ENCODE measurements around the gene C17orf107. TPM values are rescaled to one million over a fixed set of nuclear protein-coding genes. Genes with fewer than 3 reads are reported as not detected.
A peak's percentile ranks its signal among the peaks of the same experiment; 100 is the strongest.

C17orf107 gene
- total RNA-seq, 2 experiments from 2014 or later: 1.9 to 3.0 TPM

DNA sequence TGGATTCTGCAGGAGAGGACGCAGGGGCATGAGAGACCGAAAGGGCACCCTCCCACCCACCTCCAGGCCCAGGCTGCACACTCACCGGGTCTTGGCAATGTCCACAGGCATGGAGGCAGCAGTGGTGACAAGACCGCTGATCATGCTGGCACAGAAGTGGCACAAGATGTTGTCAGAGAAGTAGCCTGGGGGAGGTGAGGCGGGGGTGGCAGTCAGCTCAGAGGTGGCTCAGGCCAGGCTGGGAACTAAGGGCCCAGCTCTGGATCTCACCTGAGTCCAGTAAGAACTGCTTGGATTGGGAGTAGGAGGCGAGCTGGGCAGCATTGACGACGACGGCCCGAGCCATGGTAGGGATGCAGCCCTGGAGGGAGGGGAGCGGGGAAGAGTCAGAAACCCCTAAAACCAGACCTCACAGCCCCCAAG is 38.7 kb downstream of the C17orf107 start:
- Mint-ChIP-seq H3K4me3 (peak overlapping the region; percentile 100), H3K9me3 (no peaks in the 10 kb centered on the region), H3K4me1 (peaks cover 47% of the 10 kb centered on the region), H3K36me3 (peaks cover 43% of the 10 kb centered on the region), H3K27ac (peak overlapping the region; percentile 22), H3K27me3 (no peaks in the 10 kb centered on the region)
- POLR2A ChIA-PET: interaction anchor here (2.8 to 4.0 kb wide), 2 partner anchors 12 to 60 kb away, joined by 20 to 106 read pairs; partner anchors contain the start of genes ENO3, INCA1, KIF1C and PFN1
- ATAC-seq (ENCODE audit: low read depth): no peak
- no peak for DNase-seq

GRCh38 chr17:4938688-4939545 is 39.6 kb downstream of the C17orf107 start:
- ATAC-seq (ENCODE audit: low read depth): no peak
- no peak for DNase-seq
- Mint-ChIP-seq H3K4me3 (peak overlapping the region; percentile 100), H3K4me1 (peaks cover 48% of the 10 kb centered on the region), H3K9me3 (no peaks in the 10 kb centered on the region), H3K27me3 (no peaks in the 10 kb centered on the region), H3K36me3 (peaks cover 47% of the 10 kb centered on the region), H3K27ac (peak overlapping the region; percentile 88)
- POLR2A ChIA-PET: interaction anchor here (1.2 to 17.2 kb wide), 11 partner anchors 11 to 796 kb away, joined by 3 to 441 read pairs (median 8); partner anchors contain the start of genes C17orf107, CAMTA2, CYB5D2 and ENO3

DNA sequence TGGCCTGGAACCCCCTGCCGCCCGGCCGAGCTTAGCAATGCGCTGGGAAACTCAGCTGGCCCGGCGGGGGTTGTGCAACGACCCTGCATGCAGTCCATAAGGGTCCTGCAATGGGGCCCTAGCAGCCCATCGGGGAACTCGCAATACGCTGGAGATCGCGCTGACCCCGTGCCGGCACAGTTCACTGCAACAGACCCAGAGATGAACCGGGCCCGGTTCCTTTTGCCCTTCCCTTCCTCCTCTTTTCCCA is 40.1 kb downstream of the C17orf107 start:
- Mint-ChIP-seq H3K27me3 (no peaks in the 10 kb centered on the region), H3K4me1 (peaks cover 47% of the 10 kb centered on the region), H3K27ac (peak overlapping the region; percentile 88), H3K4me3 (peak overlapping the region; percentile 100), H3K36me3 (peaks cover 51% of the 10 kb centered on the region), H3K9me3 (no peaks in the 10 kb centered on the region)
- no peak for ATAC-seq (ENCODE audit: low read depth)
- DNase-seq: no peak
- POLR2A ChIA-PET: interaction anchor here (0.7 to 17.2 kb wide), 21 partner anchors 10 to 796 kb away, joined by 3 to 441 read pairs (median 4); partner anchors contain the start of genes C17orf107, CAMTA2, CYB5D2 and ENO3

GRCh38 chr17:4939796-4940554 is 40.6 kb downstream of the C17orf107 start, which contains the start of the genes RNF167 and SLC25A11:
RNF167 (plus strand) TSS chr17:4940268; CDS start chr17:4940910, 642 bp downstream.
SLC25A11 (minus strand) TSS chr17:4940046; CDS start chr17:4939910, 136 bp downstream.
- POLR2A ChIA-PET: interaction anchor here (0.7 to 17.2 kb wide), 26 partner anchors 10 to 797 kb away, joined by 3 to 441 read pairs (median 3); partner anchors contain the start of genes C17orf107, CAMTA2, CYB5D2 and ENO3
- Mint-ChIP-seq H3K4me1 (peaks cover 49% of the 10 kb centered on the region), H3K36me3 (peaks cover 54% of the 10 kb centered on the region), H3K27me3 (no peaks in the 10 kb centered on the region), H3K9me3 (no peaks in the 10 kb centered on the region), H3K4me3 (peak within 1 kb of the TSS; percentile 100), H3K27ac (peak within 1 kb of the TSS; percentile 88)
- DNase-seq: peak; percentile 94
- ATAC-seq (ENCODE audit: low read depth): peak; percentile 77

- Mint-ChIP-seq H3K4me1 (peaks cover 57% of the 10 kb centered on the region), H3K36me3 (peaks cover 61% of the 10 kb centered on the region), H3K27ac (peak overlapping the region; percentile 88), H3K9me3 (no peaks in the 10 kb centered on the region), H3K4me3 (peak overlapping the region; percentile 100), H3K27me3 (no peaks in the 10 kb centered on the region)
- DNase-seq: peak; percentile 80
- no peak for ATAC-seq (ENCODE audit: low read depth)
- POLR2A ChIA-PET: interaction anchor here (0.8 to 17.2 kb wide), 20 partner anchors 9 to 231 kb away, joined by 3 to 441 read pairs (median 4); partner anchors contain the start of genes C17orf107, CAMTA2, ENO3 and INCA1
Observed at GRCh38 chr17:4940555-4941318, 41.4 kb downstream of the C17orf107 start.

DNA sequence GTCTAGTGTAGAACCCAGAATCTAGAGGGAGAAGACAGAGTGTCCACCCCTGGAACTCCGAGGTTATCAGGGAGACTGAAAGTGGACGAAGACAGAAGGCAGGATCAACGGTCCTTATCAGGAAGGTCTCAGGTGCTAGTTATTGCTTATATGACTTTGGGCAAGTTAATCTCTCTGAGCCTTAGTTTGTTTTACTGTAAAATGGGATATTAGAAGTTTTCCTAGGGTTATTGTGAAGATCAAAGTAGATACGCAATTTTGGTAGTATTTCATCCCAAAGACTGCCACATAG is 41.9 kb downstream of the C17orf107 start:
- Mint-ChIP-seq H3K4me3 (peak overlapping the region; percentile 100), H3K4me1 (peaks cover 53% of the 10 kb centered on the region), H3K9me3 (no peaks in the 10 kb centered on the region), H3K27ac (peak overlapping the region; percentile 88), H3K27me3 (no peaks in the 10 kb centered on the region), H3K36me3 (peaks cover 62% of the 10 kb centered on the region)
- POLR2A ChIA-PET: interaction anchor here (1.1 to 17.2 kb wide), 4 partner anchors 8 to 107 kb away, joined by 3 to 441 read pairs (median 54); partner anchors contain the start of genes ENO3, PFN1 and SPAG7
- ATAC-seq (ENCODE audit: low read depth) (no peak), DNase-seq (no peak)

DNA sequence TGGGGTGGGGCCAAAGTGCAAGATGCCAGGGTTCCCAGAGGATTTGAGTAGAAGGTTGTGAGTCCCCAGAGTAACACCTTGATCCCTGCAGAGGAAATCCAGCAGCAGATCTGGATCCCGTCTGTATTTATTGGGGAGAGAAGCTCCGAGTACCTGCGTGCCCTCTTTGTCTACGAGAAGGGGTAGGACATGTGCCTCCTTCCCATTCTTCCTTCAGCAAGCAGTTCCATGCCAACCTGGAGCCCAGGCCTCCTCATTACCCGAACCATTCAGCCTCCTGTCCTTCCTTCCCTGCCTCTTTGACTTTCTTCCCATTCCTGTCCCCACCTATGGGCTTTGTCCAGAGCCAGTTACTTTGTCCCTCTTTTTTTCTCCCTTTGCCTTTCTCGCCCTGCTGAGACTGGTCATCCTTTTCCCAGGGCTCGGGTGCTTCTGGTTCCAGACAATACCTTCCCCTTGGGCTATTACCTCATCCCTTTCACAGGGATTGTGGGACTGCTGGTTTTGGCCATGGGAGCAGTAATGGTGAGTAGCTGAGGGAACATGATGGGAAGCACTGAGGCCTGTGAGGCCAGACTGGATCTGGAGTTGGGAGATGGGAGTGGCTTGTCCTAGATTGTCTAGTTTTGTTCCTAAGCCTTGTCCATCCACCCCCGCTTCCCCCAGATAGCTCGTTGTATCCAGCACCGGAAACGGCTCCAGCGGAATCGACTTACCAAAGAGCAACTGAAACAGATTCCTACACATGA is 43.6 kb downstream of the C17orf107 start:
- Mint-ChIP-seq H3K9me3 (no peaks in the 10 kb centered on the region), H3K4me3 (peak overlapping the region; percentile 100), H3K27me3 (no peaks in the 10 kb centered on the region), H3K36me3 (peaks cover 70% of the 10 kb centered on the region), H3K27ac (peak overlapping the region; percentile 88), H3K4me1 (peaks cover 46% of the 10 kb centered on the region)
- ATAC-seq (ENCODE audit: low read depth): no peak
- POLR2A ChIA-PET: interaction anchor here (1.0 to 17.2 kb wide), 5 partner anchors 9 to 64 kb away, joined by 3 to 441 read pairs (median 4); partner anchors contain the start of gene SPAG7
- no peak for DNase-seq

DNA sequence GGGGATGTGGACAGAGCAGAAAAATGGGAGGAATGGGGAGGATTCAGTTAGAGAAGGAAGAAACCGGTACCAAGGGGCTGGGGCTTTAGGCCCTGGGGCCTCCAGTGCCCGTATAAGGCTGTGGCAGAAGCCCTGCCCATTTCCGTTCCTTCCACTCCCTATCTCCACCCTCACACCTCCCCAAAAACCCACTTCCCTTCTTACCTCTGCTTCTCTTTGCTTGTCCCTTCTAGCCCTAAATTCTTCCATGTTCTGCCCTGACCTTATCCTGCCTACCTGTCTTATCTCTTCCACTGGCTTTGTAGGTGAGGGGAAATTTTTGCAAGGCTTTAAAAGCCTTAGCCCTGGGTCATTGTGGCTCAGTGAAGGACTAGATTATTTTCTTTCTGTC is 44.8 kb downstream of the C17orf107 start:
- peaks cover 64% of the 10 kb centered on the region for H3K36me3 Mint-ChIP-seq
- peak overlapping the region; percentile 100 for H3K4me3 Mint-ChIP-seq
- peaks cover 41% of the 10 kb centered on the region for H3K4me1 Mint-ChIP-seq
- DNase-seq: no peak
- POLR2A ChIA-PET: interaction anchor here (0.8 to 17.2 kb wide), 5 partner anchors 8 to 44 kb away, joined by 3 to 441 read pairs (median 5); partner anchors contain the start of genes CAMTA2 and SPAG7
- H3K27ac Mint-ChIP-seq: peak overlapping the region; percentile 100
- H3K27me3 Mint-ChIP-seq: no peaks in the 10 kb centered on the region
- peak; percentile 21 for ATAC-seq (ENCODE audit: low read depth)
- H3K9me3 Mint-ChIP-seq: no peaks in the 10 kb centered on the region

DNA sequence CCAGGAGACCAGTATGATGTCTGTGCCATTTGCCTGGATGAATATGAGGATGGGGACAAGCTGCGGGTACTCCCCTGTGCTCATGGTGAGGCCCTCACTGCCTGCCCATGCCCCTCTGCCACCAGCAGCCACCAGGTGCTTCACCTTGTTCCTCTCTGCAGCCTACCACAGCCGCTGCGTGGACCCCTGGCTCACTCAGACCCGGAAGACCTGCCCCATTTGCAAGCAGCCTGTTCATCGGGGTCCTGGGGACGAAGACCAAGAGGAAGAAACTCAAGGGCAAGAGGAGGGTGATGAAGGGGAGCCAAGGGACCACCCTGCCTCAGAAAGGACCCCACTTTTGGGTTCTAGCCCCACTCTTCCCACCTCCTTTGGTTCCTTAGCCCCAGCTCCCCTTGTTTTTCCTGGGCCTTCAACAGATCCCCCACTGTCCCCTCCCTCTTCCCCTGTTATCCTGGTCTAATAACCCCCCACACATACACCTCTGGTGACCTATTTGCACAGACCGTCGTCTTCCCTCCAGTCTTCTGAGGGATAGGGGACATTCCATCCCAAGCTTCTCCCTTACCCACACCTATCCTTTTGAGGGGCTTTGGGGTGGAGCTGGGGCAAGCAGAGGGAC is 45.3 kb downstream of the C17orf107 start:
- ATAC-seq (ENCODE audit: low read depth): no peak
- no peaks in the 10 kb centered on the region for H3K27me3 Mint-ChIP-seq
- H3K9me3 Mint-ChIP-seq: no peaks in the 10 kb centered on the region
- POLR2A ChIA-PET: interaction anchor here (0.6 to 17.2 kb wide), 6 partner anchors 8 to 45 kb away, joined by 3 to 441 read pairs (median 4); partner anchors contain the start of gene SPAG7
- H3K36me3 Mint-ChIP-seq: peaks cover 62% of the 10 kb centered on the region
- H3K27ac Mint-ChIP-seq: peak overlapping the region; percentile 100
- DNase-seq: peak; percentile 63
- peak overlapping the region; percentile 100 for H3K4me3 Mint-ChIP-seq
- peaks cover 40% of the 10 kb centered on the region for H3K4me1 Mint-ChIP-seq

GRCh38 chr17:4945176-4945943 is 46.0 kb downstream of the C17orf107 start:
- Mint-ChIP-seq H3K27me3 (no peaks in the 10 kb centered on the region), H3K4me1 (peaks cover 41% of the 10 kb centered on the region), H3K4me3 (peak overlapping the region; percentile 100), H3K9me3 (no peaks in the 10 kb centered on the region), H3K27ac (peak overlapping the region; percentile 100), H3K36me3 (peaks cover 62% of the 10 kb centered on the region)
- DNase-seq: peak; percentile 76
- POLR2A ChIA-PET: interaction anchor here (1.0 to 17.2 kb wide), 6 partner anchors 9 to 45 kb away, joined by 3 to 441 read pairs (median 4); partner anchors contain the start of gene SPAG7
- peak; percentile 28 for ATAC-seq (ENCODE audit: low read depth)

- ATAC-seq (ENCODE audit: low read depth): no peak
- POLR2A ChIA-PET: interaction anchor here (0.9 to 17.2 kb wide), 9 partner anchors 9 to 96 kb away, joined by 3 to 441 read pairs (median 5); partner anchors contain the start of genes INCA1, KIF1C and SPAG7
- peaks cover 44% of the 10 kb centered on the region for H3K4me1 Mint-ChIP-seq
- peaks cover 60% of the 10 kb centered on the region for H3K36me3 Mint-ChIP-seq
- H3K4me3 Mint-ChIP-seq: peak overlapping the region; percentile 100
- DNase-seq: no peak
- H3K27me3 Mint-ChIP-seq: no peaks in the 10 kb centered on the region
- peak overlapping the region; percentile 100 for H3K27ac Mint-ChIP-seq
- H3K9me3 Mint-ChIP-seq: no peaks in the 10 kb centered on the region
Observed at GRCh38 chr17:4945944-4946280, 46.6 kb downstream of the C17orf107 start.

Data from activated naive CD8-positive, alpha-beta T cell treated with anti-CD3 and anti-CD28 coated beads, Interleukin-2, amount 10 ng/mL, durations not matched to agents 7 days and 5 days (primary cell).